ENCODE results near the gene FOXD2.

GRCh38 chr1:47460456-47460855 is 22.6 kb downstream of the FOXD2 start:
- TF ChIP-seq POLR2AphosphoS5 (IDR thresholded peaks at IDR 0.05) = no peak
- TF ChIP-seq CTCF (IDR thresholded peaks at IDR 0.05) = no peak
- no peak for TF ChIP-seq POLR2A (IDR thresholded peaks at IDR 0.05; ENCODE audit: low read depth)

Data from esophagus muscularis mucosa (tissue), 3 donors.